Body of pancreas (tissue), 4 donors: Measurements from ENCODE around the gene WDR41. TPM values are rescaled to one million over a fixed set of nuclear protein-coding genes. Genes with fewer than 3 reads are reported as not detected.

Source experiments
- ATAC-seq: fragments of 150-250 bp; one replicate; pipeline ENCODE4 v1.9.1; 2016
- DNase-seq, 4 donors: peaks; one replicate each; pipeline ENCODE4 v3.0.0-alpha.2; 2019
- H3K27ac ChIP-seq, 4 donors: fragments of 200-600 bp; sonication (generic); 1 replicate in 3 of 4; 2 replicates in 1 of 4; pipeline versions ENCODE4 v1.5.1 to v1.6.1; 2016 to 2019; ENCODE audit warnings: mild to moderate bottlenecking in 1 of 4, mixed read lengths in 1 of 4, moderate library complexity in 1 of 4
- H3K27me3 ChIP-seq, 2 donors: fragments of 200-600 bp; sonication (generic); one replicate each; pipeline ENCODE4 v1.6.0; 2016; ENCODE audit warnings: mild to moderate bottlenecking in 1 of 2
- H3K36me3 ChIP-seq, 2 donors: fragments of 200-600 bp; sonication (generic); replicated peaks in 1 of 2; 2 replicates each; pipeline ENCODE4 v1.5.1; 2016; ENCODE audit warnings: low read depth in 2 of 2; ENCODE audit not compliant: insufficient read depth in 1 of 2
- H3K4me1 ChIP-seq: fragments of 200-600 bp; sonication (generic); one replicate; pipeline ENCODE4 v1.6.0; 2016
- H3K4me3 ChIP-seq, 2 donors: fragments of 200-600 bp; sonication (generic); 1 replicate in 1 of 2; 2 replicates in 1 of 2; pipeline ENCODE4 v1.5.1; 2016 to 2019
- H3K9me3 ChIP-seq, 3 donors: fragments of 200-600 bp; sonication (generic); 1 replicate in 2 of 3; 2 replicates in 1 of 3; pipeline ENCODE4 v1.5.1; 2016
- CTCF ChIP-seq, 7 experiments: fragments of 450-650 bp in 4 of 7; fragments of 200-600 bp in 3 of 7; sonication (generic) in 3 of 7; IDR thresholded peaks; one replicate each; pipeline ENCODE4 v1.5.1; 2016 to 2019; ENCODE audit warnings: antibody characterized with exemption in 7 of 7
- POLR2A ChIP-seq, 3 donors: fragments of 450-650 bp; IDR thresholded peaks; one replicate each; pipeline ENCODE4 v1.6.1; 2016; ENCODE audit warnings: antibody characterized with exemption in 3 of 3, mild to moderate bottlenecking in 2 of 3
- WGBS, 2 donors: methylation state at CpG; one replicate each; pipeline ENCODE4 v1.1.5; 2017; 5-methylcytosine and 5-hydroxymethylcytosine counted together
- intact Hi-C: fragments of 100-400 bp; cut with DNase I; formaldehyde crosslinking; loops from one replicate; pipeline ENCODE4 v1.15.1; 2023
- total RNA-seq, 2 donors: library from RNA; depleted of rRNA; stranded (reverse); fragments of >200 nt; gene quantifications; one replicate each; pipeline ENCODE4 v1.1.0, GENCODE V29; 2016

Gene WDR41
- total RNA-seq, 2 donors from 2014 or later: 17.8 to 35.5 TPM

- no peaks in the 10 kb centered on the region for H3K4me1 ChIP-seq
- H3K4me3 ChIP-seq: no peak overlapping the region
- intact Hi-C loops: no loop called here
- DNase-seq (no peak), ATAC-seq (no peak)
- H3K27ac ChIP-seq: no peak overlapping the region
- H3K9me3 ChIP-seq: no peaks in the 10 kb centered on the region
- peaks cover 0 to 7% of the 10 kb centered on the region in 2 donors for H3K36me3 ChIP-seq
- TF ChIP-seq POLR2A (IDR thresholded peaks at IDR 0.05) (no peak), CTCF (IDR thresholded peaks at IDR 0.05) (no peak)
- 67 to 100% methylated on average over 1 of the region's 1 CpG for WGBS, 2 donors
- H3K27me3 ChIP-seq: no peaks in the 10 kb centered on the region
Observed at GRCh38 chr5:77449277-77449676, 42.8 kb downstream of the WDR41 start.

DNA sequence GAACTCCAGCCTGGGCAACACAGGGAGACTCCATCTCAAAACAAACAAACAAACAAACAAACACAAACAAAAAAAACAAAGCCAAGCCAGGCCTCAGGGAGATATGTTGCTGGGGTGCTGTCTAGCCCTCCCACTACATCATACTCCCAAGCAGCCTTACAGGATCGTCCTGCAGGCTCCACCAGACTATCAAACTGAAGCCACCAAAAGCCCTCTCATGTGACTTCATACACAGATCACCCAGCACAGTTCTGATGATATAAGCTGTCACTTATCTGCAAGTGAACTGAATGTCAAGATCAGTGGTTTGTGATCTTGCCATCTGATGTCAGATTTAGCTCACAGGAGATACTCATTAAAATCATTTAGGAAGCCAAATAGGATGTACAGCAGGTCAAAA, 43.3 kb downstream of the WDR41 start:
- TF ChIP-seq POLR2A (IDR thresholded peaks at IDR 0.05) (no peak), CTCF (IDR thresholded peaks at IDR 0.05) (no peak)
- ATAC-seq: no peak
- no peaks in the 10 kb centered on the region for H3K9me3 ChIP-seq
- H3K27me3 ChIP-seq: no peaks in the 10 kb centered on the region
- no peak overlapping the region for H3K4me3 ChIP-seq
- DNase-seq: no peak
- intact Hi-C loops: no loop called here
- peaks cover 0 to 7% of the 10 kb centered on the region in 2 donors for H3K36me3 ChIP-seq
- H3K4me1 ChIP-seq: no peaks in the 10 kb centered on the region
- WGBS, 2 donors: 88 to 100% methylated on average over 1 of the region's 1 CpG
- H3K27ac ChIP-seq: no peak overlapping the region

GRCh38 chr5:77444356-77444755, 47.8 kb downstream of the WDR41 start:
- Histone ChIP-seq H3K27me3 (no peaks in the 10 kb centered on the region), H3K36me3 (peaks cover 0 to 8% of the 10 kb centered on the region in 2 donors), H3K4me1 (no peaks in the 10 kb centered on the region), H3K4me3 (no peak overlapping the region), H3K9me3 (no peaks in the 10 kb centered on the region), H3K27ac (no peak overlapping the region)
- intact Hi-C loops: no loop called here
- TF ChIP-seq CTCF (IDR thresholded peaks at IDR 0.05) (no peak), POLR2A (IDR thresholded peaks at IDR 0.05) (no peak)
- DNase-seq (no peak), ATAC-seq (no peak)
- 90 to 92% methylated on average over 1 of the region's 1 CpG for WGBS, 2 donors

GRCh38 chr5:77443670-77444069, 48.4 kb downstream of the WDR41 start:
- Histone ChIP-seq H3K9me3 (no peaks in the 10 kb centered on the region), H3K27ac (no peak overlapping the region), H3K27me3 (no peaks in the 10 kb centered on the region), H3K36me3 (peaks cover 0 to 8% of the 10 kb centered on the region in 2 donors), H3K4me3 (no peak overlapping the region), H3K4me1 (no peaks in the 10 kb centered on the region)
- intact Hi-C loops: no loop called here
- no peak for DNase-seq
- TF ChIP-seq CTCF (IDR thresholded peaks at IDR 0.05): no peak
- WGBS, 2 donors: 82 to 91% methylated on average over 1 of the region's 1 CpG
- ATAC-seq: no peak

DNA sequence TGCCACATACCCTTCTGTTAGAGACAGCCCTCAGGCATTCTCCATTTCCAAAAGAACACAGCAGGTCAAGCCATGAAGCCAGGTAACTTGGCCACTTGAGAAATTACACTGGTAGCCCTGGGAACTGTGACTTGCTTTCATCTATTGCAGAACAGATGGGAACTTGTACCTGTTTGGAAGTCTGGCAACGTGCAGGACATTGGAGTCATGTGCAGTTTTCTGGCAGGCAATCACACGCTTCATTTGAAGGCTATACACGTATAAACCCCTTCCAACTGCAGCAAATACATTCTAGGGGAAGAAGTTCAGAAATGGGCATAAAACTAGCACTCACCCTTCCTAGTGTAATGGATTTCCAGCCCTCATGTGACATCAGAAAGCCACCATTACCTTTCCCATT, 54.0 kb downstream of the WDR41 start:
- Histone ChIP-seq H3K36me3 (peaks cover 0 to 10% of the 10 kb centered on the region in 2 donors), H3K9me3 (no peaks in the 10 kb centered on the region), H3K4me1 (no peaks in the 10 kb centered on the region), H3K27me3 (no peaks in the 10 kb centered on the region), H3K27ac (no peak overlapping the region), H3K4me3 (no peak overlapping the region)
- TF ChIP-seq POLR2A (IDR thresholded peaks at IDR 0.05) (no peak), CTCF (IDR thresholded peaks at IDR 0.05) (no peak)
- peak in 1 of 4 donors; percentile 14 for DNase-seq
- ATAC-seq: no peak
- intact Hi-C loops: no loop called here
- WGBS, 2 donors: 59 to 74% methylated on average over 3 of the region's 3 CpGs
